ENCODE data around the gene EXOC6B. TPM values are rescaled to one million over a fixed set of nuclear protein-coding genes. Genes with fewer than 3 reads are reported as not detected.
"Not testable (repeated sequence)": the region's sequence is repeated elsewhere in the genome, so short reads cannot be mapped to it uniquely, and the experiment has no call there.

The EXOC6B gene
- total RNA-seq, 1 donor, result 9.0 TPM

GRCh38 chr2:72619626-72620025 is 206.2 kb downstream of the EXOC6B start:
- H3K4me3 ChIP-seq (ENCODE audit: low read length), result no peak overlapping the region
- no peaks in the 10 kb centered on the region for H3K4me1 ChIP-seq (ENCODE audit: insufficient read depth, low read length)
- no peaks in the 10 kb centered on the region for H3K27me3 ChIP-seq (ENCODE audit: insufficient read depth, low read length)
- no peaks in the 10 kb centered on the region for H3K9me3 ChIP-seq (ENCODE audit: low read depth, low read length)

GRCh38 chr2:72613931-72614330 is 211.9 kb downstream of the EXOC6B start:
- Histone ChIP-seq H3K4me3 (ENCODE audit: low read length) (no peak overlapping the region), H3K27me3 (ENCODE audit: insufficient read depth, low read length) (no peaks in the 10 kb centered on the region), H3K4me1 (ENCODE audit: insufficient read depth, low read length) (no peaks in the 10 kb centered on the region), H3K9me3 (ENCODE audit: low read depth, low read length) (no peaks in the 10 kb centered on the region)

- Histone ChIP-seq H3K4me3 (ENCODE audit: low read length) (no peak overlapping the region), H3K4me1 (ENCODE audit: insufficient read depth, low read length) (no peaks in the 10 kb centered on the region), H3K9me3 (ENCODE audit: low read depth, low read length) (no peaks in the 10 kb centered on the region), H3K27me3 (ENCODE audit: insufficient read depth, low read length) (no peaks in the 10 kb centered on the region)
Observed at GRCh38 chr2:72612614-72613160, 213.1 kb downstream of the EXOC6B start.

- H3K4me3 ChIP-seq (ENCODE audit: low read length), result no peak overlapping the region
- no peaks in the 10 kb centered on the region for H3K27me3 ChIP-seq (ENCODE audit: insufficient read depth, low read length)
- no peaks in the 10 kb centered on the region for H3K9me3 ChIP-seq (ENCODE audit: low read depth, low read length)
- H3K4me1 ChIP-seq (ENCODE audit: insufficient read depth, low read length), result no peaks in the 10 kb centered on the region
Observed at GRCh38 chr2:72607189-72607588, 218.6 kb downstream of the EXOC6B start.

- Histone ChIP-seq H3K9me3 (ENCODE audit: low read depth, low read length) (no peaks in the 10 kb centered on the region), H3K4me1 (ENCODE audit: insufficient read depth, low read length) (no peaks in the 10 kb centered on the region), H3K27me3 (ENCODE audit: insufficient read depth, low read length) (no peaks in the 10 kb centered on the region), H3K4me3 (ENCODE audit: low read length) (no peak overlapping the region)
Observed at GRCh38 chr2:72605836-72606442, 219.9 kb downstream of the EXOC6B start.

- Histone ChIP-seq H3K27me3 (ENCODE audit: insufficient read depth, low read length) (no peaks in the 10 kb centered on the region), H3K4me3 (ENCODE audit: low read length) (no peak overlapping the region)
Observed at GRCh38 chr2:72604468-72604867, 221.4 kb downstream of the EXOC6B start.

GRCh38 chr2:72603481-72603880 is 222.4 kb downstream of the EXOC6B start:
- H3K9me3 ChIP-seq (ENCODE audit: low read depth, low read length), result no peaks in the 10 kb centered on the region
- H3K4me1 ChIP-seq (ENCODE audit: insufficient read depth, low read length), result no peaks in the 10 kb centered on the region
- no peaks in the 10 kb centered on the region for H3K27me3 ChIP-seq (ENCODE audit: insufficient read depth, low read length)
- H3K4me3 ChIP-seq (ENCODE audit: low read length), result no peak overlapping the region

More at GRCh38 chr2:72604468-72604867, 221.4 kb downstream of the EXOC6B start:
- Histone ChIP-seq H3K9me3 (ENCODE audit: low read depth, low read length) (no peaks in the 10 kb centered on the region), H3K4me1 (ENCODE audit: insufficient read depth, low read length) (no peaks in the 10 kb centered on the region)

- Histone ChIP-seq H3K4me3 (ENCODE audit: low read length) (no peak overlapping the region), H3K9me3 (ENCODE audit: low read depth, low read length) (no peaks in the 10 kb centered on the region), H3K4me1 (ENCODE audit: insufficient read depth, low read length) (no peaks in the 10 kb centered on the region), H3K27me3 (ENCODE audit: insufficient read depth, low read length) (no peaks in the 10 kb centered on the region)
Observed at GRCh38 chr2:72602711-72603110, 223.1 kb downstream of the EXOC6B start.

GRCh38 chr2:72602095-72602494 is 223.7 kb downstream of the EXOC6B start:
- Histone ChIP-seq H3K4me3 (ENCODE audit: low read length) (no peak overlapping the region), H3K9me3 (ENCODE audit: low read depth, low read length) (no peaks in the 10 kb centered on the region), H3K4me1 (ENCODE audit: insufficient read depth, low read length) (no peaks in the 10 kb centered on the region), H3K27me3 (ENCODE audit: insufficient read depth, low read length) (no peaks in the 10 kb centered on the region)

GRCh38 chr2:72583836-72584235 is 242.0 kb downstream of the EXOC6B start:
- H3K4me1 ChIP-seq (ENCODE audit: insufficient read depth, low read length); H3K27me3 ChIP-seq (ENCODE audit: insufficient read depth, low read length); H3K9me3 ChIP-seq (ENCODE audit: low read depth, low read length); H3K4me3 ChIP-seq (ENCODE audit: low read length): not testable (repeated sequence)

GRCh38 chr2:72583376-72583775 is 242.5 kb downstream of the EXOC6B start:
- H3K27me3 ChIP-seq (ENCODE audit: insufficient read depth, low read length), result no peaks in the 10 kb centered on the region
- no peaks in the 10 kb centered on the region for H3K4me1 ChIP-seq (ENCODE audit: insufficient read depth, low read length)
- no peaks in the 10 kb centered on the region for H3K9me3 ChIP-seq (ENCODE audit: low read depth, low read length)
- no peak overlapping the region for H3K4me3 ChIP-seq (ENCODE audit: low read length)

GRCh38 chr2:72581560-72582181 is 244.2 kb downstream of the EXOC6B start:
- H3K27me3 ChIP-seq (ENCODE audit: insufficient read depth, low read length), result no peaks in the 10 kb centered on the region
- no peaks in the 10 kb centered on the region for H3K9me3 ChIP-seq (ENCODE audit: low read depth, low read length)
- no peaks in the 10 kb centered on the region for H3K4me1 ChIP-seq (ENCODE audit: insufficient read depth, low read length)
- no peak overlapping the region for H3K4me3 ChIP-seq (ENCODE audit: low read length)

GRCh38 chr2:72579591-72580180 is 246.1 kb downstream of the EXOC6B start:
- no peaks in the 10 kb centered on the region for H3K9me3 ChIP-seq (ENCODE audit: low read depth, low read length)
- H3K4me1 ChIP-seq (ENCODE audit: insufficient read depth, low read length), result no peaks in the 10 kb centered on the region
- no peak overlapping the region for H3K4me3 ChIP-seq (ENCODE audit: low read length)
- H3K27me3 ChIP-seq (ENCODE audit: insufficient read depth, low read length), result no peaks in the 10 kb centered on the region

GRCh38 chr2:72576861-72577260 is 249.0 kb downstream of the EXOC6B start:
- no peaks in the 10 kb centered on the region for H3K9me3 ChIP-seq (ENCODE audit: low read depth, low read length)
- no peaks in the 10 kb centered on the region for H3K4me1 ChIP-seq (ENCODE audit: insufficient read depth, low read length)

GRCh38 chr2:72576459-72576858 is 249.4 kb downstream of the EXOC6B start:
- Histone ChIP-seq H3K4me3 (ENCODE audit: low read length) (no peak overlapping the region), H3K9me3 (ENCODE audit: low read depth, low read length) (no peaks in the 10 kb centered on the region), H3K4me1 (ENCODE audit: insufficient read depth, low read length) (no peaks in the 10 kb centered on the region), H3K27me3 (ENCODE audit: insufficient read depth, low read length) (no peaks in the 10 kb centered on the region)

More at GRCh38 chr2:72576861-72577260, 249.0 kb downstream of the EXOC6B start:
- H3K27me3 ChIP-seq (ENCODE audit: insufficient read depth, low read length), result no peaks in the 10 kb centered on the region
- H3K4me3 ChIP-seq (ENCODE audit: low read length), result no peak overlapping the region

Measured in mononuclear cell (primary cell).